Measurements from ENCODE around the gene KITLG.
"Not testable (repeated sequence)": the region's sequence is repeated elsewhere in the genome, so short reads cannot be mapped to it uniquely, and the experiment has no call there.

KITLG gene

GRCh38 chr12:88507851-88508250, 72.4 kb downstream of the KITLG start:
- DNase-seq; in situ Hi-C loops (cut with HindIII; ENCODE audit: low pct_ligation_motif_present, low pct_unique_long_range_greater_than_20kb, low sequenced_read_pairs): not testable (repeated sequence)

GRCh38 chr12:88507270-88507669, 73.0 kb downstream of the KITLG start:
- DNase-seq, result no peak
- in situ Hi-C loops (cut with HindIII; ENCODE audit: low pct_ligation_motif_present, low pct_unique_long_range_greater_than_20kb, low sequenced_read_pairs), result no loop called here

GRCh38 chr12:88505696-88506095, 74.6 kb downstream of the KITLG start:
- in situ Hi-C loops (cut with HindIII; ENCODE audit: low pct_ligation_motif_present, low pct_unique_long_range_greater_than_20kb, low sequenced_read_pairs), result no loop called here
- no peak for DNase-seq

- DNase-seq, result no peak
- in situ Hi-C loops (cut with HindIII; ENCODE audit: low pct_ligation_motif_present, low pct_unique_long_range_greater_than_20kb, low sequenced_read_pairs), result no loop called here
Measured at GRCh38 chr12:88503281-88503703, 77.0 kb downstream of the KITLG start.

- in situ Hi-C loops (cut with HindIII; ENCODE audit: low pct_ligation_motif_present, low pct_unique_long_range_greater_than_20kb, low sequenced_read_pairs), result no loop called here
- no peak for DNase-seq
Measured at GRCh38 chr12:88501972-88502938, 78.0 kb downstream of the KITLG start.

- in situ Hi-C loops (cut with HindIII; ENCODE audit: low pct_ligation_motif_present, low pct_unique_long_range_greater_than_20kb, low sequenced_read_pairs), result no loop called here
- no peak for DNase-seq
Measured at GRCh38 chr12:88496891-88497371, 83.3 kb downstream of the KITLG start.

GRCh38 chr12:88496429-88496828, 83.8 kb downstream of the KITLG start:
- DNase-seq, result no peak
- in situ Hi-C loops (cut with HindIII; ENCODE audit: low pct_ligation_motif_present, low pct_unique_long_range_greater_than_20kb, low sequenced_read_pairs), result no loop called here

- in situ Hi-C loops (cut with HindIII; ENCODE audit: low pct_ligation_motif_present, low pct_unique_long_range_greater_than_20kb, low sequenced_read_pairs), result no loop called here
- no peak for DNase-seq
Measured at GRCh38 chr12:88495031-88495430, 85.2 kb downstream of the KITLG start.

- no peak for DNase-seq
- in situ Hi-C loops (cut with HindIII; ENCODE audit: low pct_ligation_motif_present, low pct_unique_long_range_greater_than_20kb, low sequenced_read_pairs), result no loop called here
Measured at GRCh38 chr12:88494520-88494919, 85.8 kb downstream of the KITLG start.

- in situ Hi-C loops (cut with HindIII; ENCODE audit: low pct_ligation_motif_present, low pct_unique_long_range_greater_than_20kb, low sequenced_read_pairs), result no loop called here
- DNase-seq, result peak; percentile 13
Measured at GRCh38 chr12:88493636-88494035, 86.6 kb downstream of the KITLG start.

GRCh38 chr12:88490425-88490824, 89.8 kb downstream of the KITLG start:
- DNase-seq, result no peak
- in situ Hi-C loops (cut with HindIII; ENCODE audit: low pct_ligation_motif_present, low pct_unique_long_range_greater_than_20kb, low sequenced_read_pairs), result no loop called here

GRCh38 chr12:88472775-88473174, 107.5 kb downstream of the KITLG start:
- in situ Hi-C loops (cut with HindIII; ENCODE audit: low pct_ligation_motif_present, low pct_unique_long_range_greater_than_20kb, low sequenced_read_pairs), result no loop called here
- DNase-seq, result peak; percentile 39

- in situ Hi-C loops (cut with HindIII; ENCODE audit: low pct_ligation_motif_present, low pct_unique_long_range_greater_than_20kb, low sequenced_read_pairs), result no loop called here
- DNase-seq, result peak; percentile 22
Measured at GRCh38 chr12:88472248-88472647, 108.0 kb downstream of the KITLG start.

- in situ Hi-C loops (cut with HindIII; ENCODE audit: low pct_ligation_motif_present, low pct_unique_long_range_greater_than_20kb, low sequenced_read_pairs), result no loop called here
- peak; percentile 61 for DNase-seq
Measured at GRCh38 chr12:88471331-88472045, 108.8 kb downstream of the KITLG start.

- in situ Hi-C loops (cut with HindIII; ENCODE audit: low pct_ligation_motif_present, low pct_unique_long_range_greater_than_20kb, low sequenced_read_pairs), result no loop called here
- no peak for DNase-seq
Measured at GRCh38 chr12:88469154-88469553, 111.1 kb downstream of the KITLG start.

GRCh38 chr12:88468581-88468980, 111.7 kb downstream of the KITLG start:
- in situ Hi-C loops (cut with HindIII; ENCODE audit: low pct_ligation_motif_present, low pct_unique_long_range_greater_than_20kb, low sequenced_read_pairs), result no loop called here
- no peak for DNase-seq

- in situ Hi-C loops (cut with HindIII; ENCODE audit: low pct_ligation_motif_present, low pct_unique_long_range_greater_than_20kb, low sequenced_read_pairs); DNase-seq: not testable (repeated sequence)
Measured at GRCh38 chr12:88466708-88467107, 113.6 kb downstream of the KITLG start.

GRCh38 chr12:88458327-88458726, 121.9 kb downstream of the KITLG start:
- DNase-seq, result no peak
- in situ Hi-C loops (cut with HindIII; ENCODE audit: low pct_ligation_motif_present, low pct_unique_long_range_greater_than_20kb, low sequenced_read_pairs), result no loop called here

- in situ Hi-C loops (cut with HindIII; ENCODE audit: low pct_ligation_motif_present, low pct_unique_long_range_greater_than_20kb, low sequenced_read_pairs), result no loop called here
- no peak for DNase-seq
Measured at GRCh38 chr12:88453323-88453722, 126.9 kb downstream of the KITLG start.

Measured in ACHN (cell line).